Type B pancreatic cell (in vitro differentiated cells): ENCODE results near the gene SIRT4. TPM values are rescaled to one million over a fixed set of nuclear protein-coding genes. Genes with fewer than 3 reads are reported as not detected.

Source experiments
- DNase-seq: peaks from one replicate; pipeline ENCODE4 v3.0.0; 2021; ENCODE audit warnings: mixed read lengths; ENCODE audit not compliant: unreplicated experiment; ENCODE audit errors: extremely low spot score
- H3K27ac Mint-ChIP-seq: 2 replicates; pipeline ENCODE4 v1.8.0; 2021; ENCODE audit warnings: mild to moderate bottlenecking, mixed read lengths
- H3K27me3 Mint-ChIP-seq: 2 replicates; pipeline ENCODE4 v1.8.0; 2021; ENCODE audit warnings: mixed read lengths
- H3K36me3 Mint-ChIP-seq: 2 replicates; pipeline ENCODE4 v1.8.0; 2021; ENCODE audit warnings: mixed read lengths
- H3K4me1 Mint-ChIP-seq: one replicate; pipeline ENCODE4 v1.8.0; 2021; ENCODE audit warnings: mixed read lengths; ENCODE audit not compliant: unreplicated experiment
- H3K4me3 Mint-ChIP-seq: 2 replicates; pipeline ENCODE4 v1.8.0; 2021; ENCODE audit warnings: mild to moderate bottlenecking, mixed read lengths
- H3K9me3 Mint-ChIP-seq: 2 replicates; pipeline ENCODE4 v1.8.0; 2021; ENCODE audit warnings: mixed read lengths
- CTCF ChIP-seq: fragments of 200-600 bp; sonication (generic); conservative IDR thresholded peaks from 2 replicates; pipeline ENCODE4 v1.5.0; 2021; ENCODE audit warnings: antibody characterized with exemption, mild to moderate bottlenecking
- total RNA-seq: library from RNA; stranded (reverse); gene quantifications from 2 replicates; pipeline ENCODE4 v1.2.1, GENCODE V29; 2021; ENCODE audit warnings: low replicate concordance

Gene SIRT4
- total RNA-seq, 1 donor from 2014 or later = 2.0 TPM

- no peak for TF ChIP-seq CTCF
- Mint-ChIP-seq H3K36me3 (peaks cover 18% of the 10 kb centered on the region), H3K4me3 (no peak overlapping the region), H3K4me1 (peaks cover 6% of the 10 kb centered on the region), H3K27me3 (no peaks in the 10 kb centered on the region), H3K9me3 (no peaks in the 10 kb centered on the region), H3K27ac (no peak overlapping the region)
- DNase-seq = no peak
These were observed 51.0 kb downstream of the SIRT4 start for GRCh38 chr12:120353136-120353535.

GRCh38 chr12:120353556-120354317 is 51.6 kb downstream of the SIRT4 start:
- H3K27me3 Mint-ChIP-seq = no peaks in the 10 kb centered on the region
- no peak for DNase-seq
- H3K27ac Mint-ChIP-seq = no peak overlapping the region
- no peak overlapping the region for H3K4me3 Mint-ChIP-seq
- peaks cover 9% of the 10 kb centered on the region for H3K4me1 Mint-ChIP-seq
- no peak for TF ChIP-seq CTCF
- no peaks in the 10 kb centered on the region for H3K9me3 Mint-ChIP-seq
- peaks cover 19% of the 10 kb centered on the region for H3K36me3 Mint-ChIP-seq

- peak overlapping the region; percentile 8 for H3K27ac Mint-ChIP-seq
- H3K36me3 Mint-ChIP-seq = peaks cover 22% of the 10 kb centered on the region
- TF ChIP-seq CTCF = peak; percentile 95
- DNase-seq = peak; percentile 83
- H3K9me3 Mint-ChIP-seq = no peaks in the 10 kb centered on the region
- peaks cover 27% of the 10 kb centered on the region for H3K4me1 Mint-ChIP-seq
- H3K4me3 Mint-ChIP-seq = no peak overlapping the region
- H3K27me3 Mint-ChIP-seq = no peaks in the 10 kb centered on the region
These were observed 54.5 kb downstream of the SIRT4 start for GRCh38 chr12:120356567-120357030.

- Mint-ChIP-seq H3K9me3 (no peaks in the 10 kb centered on the region), H3K27ac (no peak overlapping the region), H3K4me3 (no peak overlapping the region), H3K36me3 (peaks cover 22% of the 10 kb centered on the region), H3K27me3 (no peaks in the 10 kb centered on the region), H3K4me1 (peaks cover 28% of the 10 kb centered on the region)
- TF ChIP-seq CTCF = no peak
- DNase-seq = no peak
These were observed 55.0 kb downstream of the SIRT4 start for GRCh38 chr12:120357104-120357503.

GRCh38 chr12:120358412-120359100 is 56.4 kb downstream of the SIRT4 start:
- H3K4me1 Mint-ChIP-seq = peaks cover 43% of the 10 kb centered on the region
- no peaks in the 10 kb centered on the region for H3K27me3 Mint-ChIP-seq
- peak overlapping the region; percentile 34 for H3K27ac Mint-ChIP-seq
- no peak overlapping the region for H3K4me3 Mint-ChIP-seq
- peaks cover 23% of the 10 kb centered on the region for H3K36me3 Mint-ChIP-seq
- H3K9me3 Mint-ChIP-seq = no peaks in the 10 kb centered on the region
- peak; percentile 21 for TF ChIP-seq CTCF
- no peak for DNase-seq
